Measurements from ENCODE around the gene ZNF705A. TPM values are rescaled to one million over a fixed set of nuclear protein-coding genes. Genes with fewer than 3 reads are reported as not detected.
"Not testable (repeated sequence)": the region's sequence is repeated elsewhere in the genome, so short reads cannot be mapped to it uniquely, and the experiment has no call there.

Gene ZNF705A
- polyA plus RNA-seq, 3 donors from 2014 or later = not detected

GRCh38 chr12:8154526-8154925 lies 2.3 kb upstream of the ZNF705A start:
- H3K4me3 Mint-ChIP-seq = no peak overlapping the region
- H3K36me3 Mint-ChIP-seq = no peaks in the 10 kb centered on the region
- no peak overlapping the region for H3K27ac Mint-ChIP-seq
- no peak for DNase-seq
- H3K4me1 Mint-ChIP-seq = no peaks in the 10 kb centered on the region
- peaks cover 5 to 23% (median 11%) of the 10 kb centered on the region in 3 donors for H3K27me3 Mint-ChIP-seq (ENCODE audit: low read depth in 3 of 3)
- no peaks in the 10 kb centered on the region for H3K9me3 Mint-ChIP-seq

- Mint-ChIP-seq H3K4me3 (no peak overlapping the region), H3K27me3 (ENCODE audit: low read depth in 3 of 3) (peaks cover 5 to 29% (median 8%) of the 10 kb centered on the region in 3 donors), H3K27ac (no peak overlapping the region), H3K36me3 (no peaks in the 10 kb centered on the region), H3K9me3 (peaks cover 0 to 2% (median 0%) of the 10 kb centered on the region in 6 donors), H3K4me1 (no peaks in the 10 kb centered on the region)
- DNase-seq = no peak
These were observed 399 bp upstream of the ZNF705A start for GRCh38 chr12:8156416-8156815.

DNA sequence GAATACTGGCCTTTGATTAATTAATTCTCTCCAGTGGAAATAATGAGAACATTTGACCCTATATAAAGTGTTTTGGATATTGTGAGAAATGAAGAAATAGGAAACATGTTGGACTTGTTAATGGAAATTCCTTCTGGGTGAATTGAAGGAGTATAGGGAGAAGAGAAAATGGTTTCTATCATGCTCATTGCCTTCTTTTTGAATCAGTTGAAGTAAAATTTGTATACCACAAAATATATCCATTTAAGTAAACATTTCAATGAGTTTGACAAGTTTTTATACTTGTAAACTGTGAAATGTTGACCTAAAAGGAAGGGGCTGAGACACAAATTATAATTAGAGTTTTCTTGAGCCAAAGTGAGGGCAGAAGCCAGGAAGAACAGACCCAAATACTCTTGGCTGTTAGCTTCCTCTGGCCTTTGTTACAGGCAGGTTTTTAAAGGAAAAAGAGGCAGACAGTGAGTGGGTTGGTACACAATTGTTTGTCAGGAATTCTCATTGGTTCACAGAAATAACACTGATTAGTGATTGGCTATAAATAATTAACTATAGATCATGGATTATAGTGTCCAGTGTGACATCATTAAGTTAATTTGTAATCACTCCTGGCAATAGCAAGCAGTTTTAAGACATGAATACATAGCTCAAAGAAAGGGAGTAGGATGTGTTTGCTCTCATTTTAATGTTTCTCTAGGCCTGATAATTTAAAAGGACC lies 826 bp downstream of the ZNF705A start:
- H3K27ac Mint-ChIP-seq = no peak overlapping the region
- DNase-seq = no peak
- peaks cover 0 to 2% (median 0%) of the 10 kb centered on the region in 6 donors for H3K9me3 Mint-ChIP-seq
- H3K36me3 Mint-ChIP-seq = no peaks in the 10 kb centered on the region
- H3K4me1 Mint-ChIP-seq = no peaks in the 10 kb centered on the region
- peaks cover 0 to 28% (median 6%) of the 10 kb centered on the region in 3 donors for H3K27me3 Mint-ChIP-seq (ENCODE audit: low read depth in 3 of 3)
- H3K4me3 Mint-ChIP-seq = no peak overlapping the region

- not testable (repeated sequence) for H3K27ac Mint-ChIP-seq; H3K9me3 Mint-ChIP-seq; DNase-seq; H3K4me3 Mint-ChIP-seq; H3K27me3 Mint-ChIP-seq (ENCODE audit: low read depth in 3 of 3); H3K36me3 Mint-ChIP-seq; H3K4me1 Mint-ChIP-seq
These were observed 16.1 kb downstream of the ZNF705A start for GRCh38 chr12:8172911-8173310.

DNA sequence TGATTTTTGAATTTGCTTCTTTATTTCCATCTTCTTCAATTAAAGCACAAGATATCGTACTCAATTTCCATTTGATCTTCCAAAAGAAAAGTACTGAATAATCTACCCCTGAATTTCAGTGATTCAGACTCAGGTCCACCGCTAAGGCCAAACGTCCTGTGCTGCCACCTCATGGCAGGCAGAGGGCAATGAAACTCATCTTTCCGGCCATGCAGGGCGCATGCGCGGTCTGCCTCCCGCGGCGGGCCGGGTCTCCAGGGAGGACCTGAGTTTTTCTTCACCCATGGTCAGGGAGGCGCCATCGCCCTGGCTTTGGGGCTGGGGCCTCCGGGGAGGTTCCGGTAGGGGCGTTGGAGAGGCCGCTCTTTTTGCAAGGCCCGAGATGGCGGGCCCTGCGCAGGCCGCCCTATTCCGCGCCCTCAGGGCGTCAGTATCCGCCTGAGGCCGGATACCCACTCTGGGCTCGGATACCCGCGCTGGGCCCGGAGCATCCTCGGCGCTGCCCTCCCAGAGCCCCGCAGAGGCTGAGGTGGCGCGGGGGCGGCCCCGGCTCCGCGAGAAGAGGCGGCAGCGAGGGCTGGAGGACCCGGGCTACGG lies 23.3 kb downstream of the ZNF705A start:
- Mint-ChIP-seq H3K4me1 (peaks cover 12 to 13% of the 10 kb centered on the region in 2 donors), H3K27ac (peak overlapping the region in 5 of 6 donors; percentile 38 to 90 (median 66)), H3K4me3 (peak overlapping the region; percentile 70 to 85 (median 82))
- not testable (repeated sequence) for H3K9me3 Mint-ChIP-seq; H3K27me3 Mint-ChIP-seq (ENCODE audit: low read depth in 3 of 3); H3K36me3 Mint-ChIP-seq
- DNase-seq = peak; percentile 85 to 91 (median 86)

- not testable (repeated sequence) for H3K9me3 Mint-ChIP-seq; H3K36me3 Mint-ChIP-seq; H3K27me3 Mint-ChIP-seq (ENCODE audit: low read depth in 3 of 3); DNase-seq
- Mint-ChIP-seq H3K4me3 (peak overlapping the region; percentile 64 to 81 (median 78)), H3K4me1 (peaks cover 12 to 13% of the 10 kb centered on the region in 2 donors), H3K27ac (peak overlapping the region in 4 of 6 donors; percentile 43 to 84 (median 76))
These were observed 24.5 kb downstream of the ZNF705A start for GRCh38 chr12:8181271-8181670.

- not testable (repeated sequence) for H3K4me3 Mint-ChIP-seq; H3K36me3 Mint-ChIP-seq; H3K27ac Mint-ChIP-seq; H3K9me3 Mint-ChIP-seq; DNase-seq; H3K27me3 Mint-ChIP-seq (ENCODE audit: low read depth in 3 of 3)
- peaks cover 12 to 13% of the 10 kb centered on the region in 2 donors for H3K4me1 Mint-ChIP-seq
These were observed 26.1 kb downstream of the ZNF705A start for GRCh38 chr12:8182923-8183322.

DNA sequence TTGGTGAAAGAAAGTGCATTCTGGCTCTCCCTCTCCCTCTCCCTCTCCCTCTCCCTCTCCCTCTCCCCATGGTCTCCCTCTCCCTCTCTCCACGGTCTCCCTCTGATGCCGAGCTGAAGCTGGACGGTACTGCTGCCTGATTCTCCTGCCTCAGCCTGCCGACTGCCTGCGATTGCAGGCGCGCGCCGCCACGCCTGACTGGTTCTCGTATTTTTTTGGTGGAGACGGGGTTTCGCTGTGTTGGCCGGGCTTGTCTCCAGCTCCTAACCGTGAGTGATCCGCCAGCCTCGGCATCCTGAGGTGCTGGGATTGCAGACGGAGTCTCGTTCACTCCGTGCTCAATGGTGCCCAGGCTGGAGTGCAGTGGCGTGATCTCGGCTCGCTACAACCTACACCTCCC lies 26.5 kb downstream of the ZNF705A start:
- H3K4me3 Mint-ChIP-seq; H3K27ac Mint-ChIP-seq; H3K9me3 Mint-ChIP-seq; DNase-seq; H3K27me3 Mint-ChIP-seq (ENCODE audit: low read depth in 3 of 3); H3K36me3 Mint-ChIP-seq: not testable (repeated sequence)
- peaks cover 12 to 13% of the 10 kb centered on the region in 2 donors for H3K4me1 Mint-ChIP-seq

DNA sequence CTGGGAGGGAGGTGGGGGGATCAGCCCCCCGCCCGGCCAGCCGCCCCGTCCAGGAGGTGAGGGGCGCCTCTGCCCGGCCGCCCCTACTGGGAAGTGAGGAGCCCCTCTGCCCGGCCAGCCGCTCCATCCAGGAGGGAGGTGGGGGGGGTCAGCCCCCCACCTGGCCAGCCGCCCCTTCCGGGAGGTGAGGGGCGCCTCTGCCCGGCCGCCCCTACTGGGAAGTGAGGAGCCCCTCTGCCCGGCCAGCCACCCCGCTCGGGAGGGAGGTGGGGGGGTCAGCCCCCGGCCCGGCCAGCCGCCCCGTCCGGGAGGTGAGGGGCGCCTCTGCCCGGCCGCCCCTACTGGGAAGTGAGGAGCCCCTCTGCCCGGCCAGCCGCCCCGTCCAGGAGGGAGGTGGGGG lies 27.4 kb downstream of the ZNF705A start:
- not testable (repeated sequence) for H3K36me3 Mint-ChIP-seq; H3K4me3 Mint-ChIP-seq; H3K27me3 Mint-ChIP-seq (ENCODE audit: low read depth in 3 of 3); DNase-seq; H3K27ac Mint-ChIP-seq; H3K9me3 Mint-ChIP-seq
- H3K4me1 Mint-ChIP-seq = peaks cover 12 to 13% of the 10 kb centered on the region in 2 donors

DNA sequence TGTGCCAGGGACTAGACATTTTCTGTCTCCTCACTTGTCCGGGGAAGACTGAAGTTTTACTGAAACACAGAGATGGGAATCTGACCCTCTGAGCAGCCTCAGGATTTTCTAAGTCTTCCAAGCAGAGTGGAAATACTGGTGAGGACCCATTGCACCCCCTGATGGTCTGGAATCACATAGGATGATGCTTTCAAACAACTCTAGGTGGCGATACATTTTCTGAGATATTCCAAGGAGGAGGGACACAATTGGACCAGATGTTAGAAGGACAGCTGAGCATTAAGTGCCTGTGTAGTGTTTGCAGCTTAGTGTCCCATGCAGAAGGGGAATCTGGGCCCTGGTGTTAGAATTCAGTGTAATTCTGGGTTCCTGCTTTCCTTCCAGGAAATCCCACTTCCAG lies 31.3 kb downstream of the ZNF705A start:
- not testable (repeated sequence) for H3K9me3 Mint-ChIP-seq; H3K27me3 Mint-ChIP-seq (ENCODE audit: low read depth in 3 of 3); H3K27ac Mint-ChIP-seq; H3K4me3 Mint-ChIP-seq; H3K36me3 Mint-ChIP-seq; H3K4me1 Mint-ChIP-seq; DNase-seq

GRCh38 chr12:8197685-8198308 lies 41.0 kb downstream of the ZNF705A start:
- not testable (repeated sequence) for DNase-seq; H3K27ac Mint-ChIP-seq; H3K4me1 Mint-ChIP-seq; H3K9me3 Mint-ChIP-seq; H3K27me3 Mint-ChIP-seq (ENCODE audit: low read depth in 3 of 3); H3K4me3 Mint-ChIP-seq
- H3K36me3 Mint-ChIP-seq = peaks cover 6 to 14% (median 6%) of the 10 kb centered on the region in 3 donors

- H3K4me3 Mint-ChIP-seq; H3K36me3 Mint-ChIP-seq; H3K9me3 Mint-ChIP-seq; H3K27ac Mint-ChIP-seq; H3K27me3 Mint-ChIP-seq (ENCODE audit: low read depth in 3 of 3); H3K4me1 Mint-ChIP-seq; DNase-seq: not testable (repeated sequence)
These were observed 62.0 kb downstream of the ZNF705A start for GRCh38 chr12:8218711-8219382.

DNA sequence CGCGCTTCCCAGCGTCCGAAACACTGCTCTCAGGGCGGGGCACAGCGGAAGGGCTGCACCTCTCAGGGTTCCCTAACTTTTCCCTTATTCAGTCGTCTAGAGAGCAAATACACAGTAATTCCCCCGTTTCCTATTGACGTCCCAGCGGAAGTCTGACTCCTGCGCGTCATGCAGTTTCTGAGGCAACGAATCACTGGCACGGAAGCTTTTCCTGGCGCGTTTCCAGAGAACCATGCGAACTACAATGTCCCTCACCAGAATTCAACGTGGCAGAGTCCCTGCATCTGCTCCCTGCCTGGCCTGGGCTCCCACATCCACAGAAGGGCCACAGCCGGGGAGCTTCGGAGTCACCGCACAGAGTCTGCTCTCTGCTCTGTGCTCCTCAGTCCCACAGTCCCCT lies 64.6 kb downstream of the ZNF705A start:
- H3K4me3 Mint-ChIP-seq; H3K4me1 Mint-ChIP-seq; DNase-seq; H3K27me3 Mint-ChIP-seq (ENCODE audit: low read depth in 3 of 3); H3K27ac Mint-ChIP-seq; H3K36me3 Mint-ChIP-seq; H3K9me3 Mint-ChIP-seq: not testable (repeated sequence)

- not testable (repeated sequence) for DNase-seq; H3K9me3 Mint-ChIP-seq; H3K27me3 Mint-ChIP-seq (ENCODE audit: low read depth in 3 of 3); H3K36me3 Mint-ChIP-seq; H3K4me3 Mint-ChIP-seq; H3K27ac Mint-ChIP-seq; H3K4me1 Mint-ChIP-seq
These were observed 65.0 kb downstream of the ZNF705A start for GRCh38 chr12:8221844-8222243.

Data from immature natural killer cell (primary cell).